HG03460 (cell line): Measurements from ENCODE around the gene GABRG2.
"Not testable (repeated sequence)": the region's sequence is repeated elsewhere in the genome, so short reads cannot be mapped to it uniquely, and the experiment has no call there.

ENCODE experiments used
- ATAC-seq: cut with Tn5 transposase; IDR thresholded peaks from one replicate; pipeline ENCODE4 v1.9.1; 2021; ENCODE audit not compliant: unreplicated experiment

Gene GABRG2

DNA sequence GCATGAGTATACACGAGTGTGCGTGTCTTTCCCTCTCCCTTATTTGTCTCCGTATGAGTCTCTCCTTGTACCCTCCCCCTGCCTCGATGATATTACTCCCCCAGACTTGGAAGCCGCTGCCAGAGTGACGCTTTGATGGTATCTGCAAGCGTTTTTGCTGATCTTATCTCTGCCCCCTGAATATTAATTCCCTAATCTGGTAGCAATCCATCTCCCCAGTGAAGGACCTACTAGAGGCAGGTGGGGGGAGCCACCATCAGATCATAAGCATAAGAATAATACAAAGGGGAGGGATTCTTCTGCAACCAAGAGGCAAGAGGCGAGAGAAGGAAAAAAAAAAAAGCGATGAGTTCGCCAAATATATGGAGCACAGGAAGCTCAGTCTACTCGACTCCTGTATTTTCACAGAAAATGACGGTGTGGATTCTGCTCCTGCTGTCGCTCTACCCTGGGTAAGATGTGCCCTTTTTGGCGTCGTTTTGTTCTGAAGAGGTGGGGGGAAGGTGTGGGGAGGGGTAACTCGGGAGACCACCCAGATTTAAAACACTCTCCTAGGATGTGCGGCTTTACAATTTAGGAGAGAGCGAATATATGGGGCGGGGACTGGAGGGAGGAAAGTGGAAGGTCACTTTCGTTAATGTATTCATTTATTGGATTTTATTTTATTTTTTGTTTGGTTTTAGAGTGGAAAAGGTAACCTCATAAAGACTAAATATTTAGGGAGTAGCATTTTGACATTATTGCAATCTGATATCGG lies at the start of gene GABRG2:
Gene GABRG2 (plus strand): TSS at position 119 of the 757 bp plus-strand sequence. CDS start 227 bp downstream, at position 346.
- ATAC-seq: no peak

DNA sequence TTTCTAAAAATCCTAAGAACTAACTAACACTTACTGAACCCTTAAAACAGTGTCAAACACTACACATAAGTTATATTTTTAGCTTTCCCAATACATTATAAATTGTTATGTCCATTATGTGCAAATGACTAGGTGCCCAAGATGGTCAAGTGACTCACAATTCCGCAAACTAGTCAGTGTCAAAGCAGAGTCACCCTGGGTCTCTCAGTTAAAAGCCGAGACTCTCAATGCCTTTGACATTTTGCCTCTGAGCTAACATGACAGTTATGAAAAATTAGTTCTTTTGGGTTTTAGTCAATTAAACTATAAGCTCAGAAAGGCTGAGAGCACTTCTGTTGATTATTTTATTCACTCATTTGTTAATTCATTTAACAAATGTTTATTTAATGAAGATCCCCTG lies 42.3 kb upstream of the GABRG2 start:
- ATAC-seq: no peak

DNA sequence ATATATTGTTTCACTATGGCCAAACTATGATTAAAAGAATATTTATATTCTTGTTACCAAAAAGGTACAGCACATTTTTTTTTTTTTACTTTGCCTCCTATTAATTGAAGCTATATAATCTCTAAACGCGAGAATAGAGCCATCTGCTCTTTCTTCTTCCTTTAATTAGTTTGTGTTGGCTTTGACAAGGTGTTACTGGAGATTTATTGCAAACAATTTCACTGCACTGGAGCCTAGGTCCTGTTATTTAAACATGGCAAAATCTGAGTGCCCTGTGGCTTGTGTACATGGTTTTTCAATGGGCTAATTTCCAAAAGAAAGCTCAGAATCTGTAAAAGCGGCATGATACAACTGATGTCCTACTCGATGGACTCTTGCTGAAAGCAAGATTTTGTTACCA lies 40.8 kb upstream of the GABRG2 start:
- ATAC-seq: no peak

DNA sequence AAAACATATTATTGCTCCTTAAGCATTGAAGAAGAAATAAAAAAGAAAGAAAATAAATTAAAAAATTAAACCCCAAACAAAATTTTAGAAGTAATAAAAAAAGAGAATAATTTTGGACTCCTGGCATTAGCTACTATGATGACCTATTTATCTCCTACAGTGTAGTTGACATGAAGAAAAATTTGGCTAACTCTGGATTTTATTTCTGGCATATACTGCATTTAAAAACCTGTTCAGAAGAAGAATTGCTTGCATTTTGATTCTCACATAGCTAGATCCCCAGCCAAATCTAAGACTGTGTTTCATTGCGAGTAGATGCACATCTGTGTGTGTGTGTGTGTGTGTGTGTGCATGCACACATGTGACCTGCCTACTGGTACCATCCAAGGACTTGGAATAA lies 30.1 kb upstream of the GABRG2 start:
- ATAC-seq: no peak

DNA sequence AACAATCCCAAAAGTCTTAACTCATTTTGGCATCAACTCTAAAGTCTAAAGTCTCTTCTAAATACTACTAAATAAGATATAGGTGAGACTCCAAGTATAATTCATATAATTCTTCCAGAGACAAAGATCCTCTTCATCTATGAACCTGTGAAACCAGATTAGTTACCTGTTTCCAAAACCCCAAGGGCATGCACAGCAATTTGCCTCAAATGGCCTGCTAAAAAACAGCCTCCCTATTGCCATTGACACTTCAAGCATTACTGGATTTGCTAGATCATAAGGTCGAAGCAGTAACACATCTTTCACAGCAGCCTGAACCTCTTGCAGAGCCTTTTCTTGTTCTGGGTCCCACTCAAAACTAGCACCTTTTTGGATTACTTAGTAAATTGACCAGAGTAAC lies 20.3 kb upstream of the GABRG2 start:
- no peak for ATAC-seq

DNA sequence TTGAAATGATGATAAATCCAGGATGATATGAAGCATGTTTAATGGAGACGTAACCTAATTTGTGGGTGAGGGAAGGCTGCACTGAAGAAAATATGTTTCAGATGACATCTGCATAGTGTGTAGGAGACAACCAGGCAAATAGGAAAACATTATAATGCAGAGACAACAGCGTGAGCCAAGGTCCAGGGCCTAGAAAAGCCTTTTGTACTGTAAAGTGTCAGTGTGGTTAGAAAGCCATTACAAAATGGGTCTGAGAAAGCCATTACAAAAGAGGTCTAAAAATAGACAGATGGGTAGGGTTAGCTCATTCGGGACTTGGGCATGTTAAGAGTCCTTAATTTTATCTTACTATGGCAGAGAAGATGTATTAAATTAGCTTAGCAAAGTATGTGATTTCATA lies 14.9 kb upstream of the GABRG2 start:
- ATAC-seq: no peak

DNA sequence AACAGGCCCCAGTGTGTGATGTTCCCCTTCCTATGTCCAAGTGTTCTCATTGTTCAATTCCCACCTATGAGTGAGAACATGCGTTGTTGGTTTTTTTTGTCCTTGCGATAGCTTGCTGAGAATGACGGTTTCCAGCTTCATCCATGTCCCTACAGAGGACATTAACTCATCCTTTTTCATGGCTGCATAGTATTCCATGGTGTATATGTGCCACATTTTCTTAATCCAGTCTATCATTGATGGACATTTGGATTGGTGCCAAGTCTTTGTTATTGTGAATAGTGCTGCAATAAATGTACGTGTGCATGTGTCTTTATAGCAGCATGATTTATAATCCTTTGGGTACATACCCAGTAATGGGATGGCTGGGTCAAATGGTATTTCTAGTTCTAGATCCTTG lies 12.5 kb upstream of the GABRG2 start:
- not testable (repeated sequence) for ATAC-seq

DNA sequence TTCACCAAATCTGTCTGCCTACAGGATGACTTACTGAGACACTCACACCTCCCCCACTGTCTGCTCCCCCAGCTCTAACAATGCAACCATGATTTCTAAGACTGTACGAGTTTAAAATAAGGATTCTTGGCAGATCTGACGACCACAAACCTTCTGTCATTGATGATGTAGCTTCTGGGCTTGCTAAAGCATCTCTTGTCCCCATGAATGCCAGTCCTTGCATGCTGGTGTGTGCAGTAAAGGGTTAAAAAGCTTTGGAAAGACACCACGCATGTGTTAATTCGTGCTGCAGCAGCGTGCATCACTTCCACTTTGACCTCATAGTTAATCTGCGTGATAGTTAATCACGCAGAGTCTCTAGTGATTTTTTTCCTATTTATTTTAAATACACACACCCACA lies 411 bp upstream of the GABRG2 start:
- ATAC-seq: no peak

DNA sequence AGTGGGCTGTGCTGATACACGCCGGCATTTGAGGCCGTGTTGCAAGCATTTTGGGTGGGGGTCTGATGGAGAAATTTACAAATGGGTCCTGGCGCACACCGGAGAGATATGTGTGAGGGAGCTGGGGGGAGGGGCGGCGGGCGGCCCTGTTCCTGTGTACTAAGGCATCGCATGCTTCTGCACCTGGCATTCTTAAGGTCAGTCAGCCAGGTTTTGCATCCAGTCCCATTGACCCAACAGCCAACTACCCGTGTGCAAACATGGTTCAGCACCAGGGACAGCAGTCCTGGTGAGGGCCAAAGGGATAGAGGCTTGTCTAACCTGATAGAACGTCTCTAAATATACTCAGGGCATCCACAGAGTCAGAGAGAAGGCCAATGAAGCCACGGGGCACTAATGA lies 839 bp downstream of the GABRG2 start:
- ATAC-seq: no peak

DNA sequence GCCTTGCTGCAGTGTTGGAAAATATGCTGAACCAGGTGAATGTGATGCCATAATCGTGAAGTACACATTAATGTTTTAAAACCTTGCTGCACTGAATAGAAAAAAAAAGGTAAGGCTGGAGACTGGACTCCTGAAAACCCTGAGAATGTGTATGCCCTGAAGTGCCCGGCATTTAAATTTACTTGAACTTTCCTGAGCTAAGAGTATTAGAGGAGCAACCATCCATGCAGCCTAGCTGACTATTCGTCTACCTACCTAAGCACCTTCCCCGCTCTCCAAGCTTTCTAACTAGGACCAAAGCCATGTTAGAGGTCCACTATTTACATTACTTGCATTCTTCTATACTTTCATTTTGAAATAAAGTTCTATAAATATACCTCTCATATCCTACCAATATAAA lies 1.4 kb downstream of the GABRG2 start:
- ATAC-seq: no peak

DNA sequence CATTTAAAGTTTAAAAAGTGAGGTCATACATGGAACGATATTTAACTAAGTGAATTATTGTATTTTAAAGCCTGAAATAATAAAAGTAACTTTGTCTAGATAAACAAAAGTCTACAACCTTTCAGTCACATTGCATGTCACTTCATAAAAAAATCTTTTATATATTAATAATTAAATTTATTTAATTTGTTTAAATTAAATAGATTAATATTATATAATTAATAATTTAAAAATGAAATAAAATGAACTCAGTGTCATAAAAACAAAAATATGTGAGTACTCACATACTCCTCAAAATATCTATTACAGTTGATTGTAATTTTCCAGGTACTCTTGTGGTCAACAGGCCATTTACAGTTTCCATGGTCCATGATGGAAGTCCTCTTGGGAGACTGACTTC lies 11.2 kb downstream of the GABRG2 start:
- no peak for ATAC-seq

DNA sequence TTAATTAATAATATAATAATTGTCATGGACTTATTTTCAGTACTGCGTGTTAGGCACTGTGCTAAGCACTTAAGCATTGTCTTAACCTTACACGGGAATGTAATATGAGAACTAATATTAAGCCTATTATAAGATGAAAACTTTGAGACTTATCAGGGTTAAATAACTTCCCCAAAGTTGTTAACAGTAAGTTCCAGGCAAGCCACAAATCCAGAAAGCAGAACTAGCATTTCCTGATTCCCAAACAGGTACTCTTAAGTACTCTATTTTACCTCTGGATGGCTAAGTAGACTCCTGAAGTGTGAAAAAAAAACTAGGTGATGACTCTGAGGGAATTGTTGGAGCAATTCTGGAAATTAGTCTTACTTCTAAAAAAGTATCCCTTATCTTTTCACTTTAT lies 23.8 kb downstream of the GABRG2 start:
- no peak for ATAC-seq

DNA sequence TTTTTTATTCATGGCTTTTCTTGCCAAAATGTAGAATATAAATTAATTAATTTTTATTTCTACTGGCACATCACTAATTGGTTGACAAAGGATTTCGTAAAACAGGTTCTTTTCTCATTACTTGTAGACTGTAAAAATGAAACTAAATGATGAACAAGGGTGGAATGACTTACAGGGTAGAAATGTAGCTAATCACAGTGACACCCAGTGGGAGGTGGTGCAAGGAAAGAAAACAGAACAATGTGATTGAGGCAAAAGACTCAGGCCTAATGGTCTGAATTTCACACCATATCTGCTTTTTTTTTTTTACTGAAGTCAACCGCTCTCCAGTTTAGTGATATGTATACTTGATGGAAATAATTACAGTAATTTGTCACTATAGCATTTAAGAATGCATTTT lies 28.9 kb downstream of the GABRG2 start:
- no peak for ATAC-seq

DNA sequence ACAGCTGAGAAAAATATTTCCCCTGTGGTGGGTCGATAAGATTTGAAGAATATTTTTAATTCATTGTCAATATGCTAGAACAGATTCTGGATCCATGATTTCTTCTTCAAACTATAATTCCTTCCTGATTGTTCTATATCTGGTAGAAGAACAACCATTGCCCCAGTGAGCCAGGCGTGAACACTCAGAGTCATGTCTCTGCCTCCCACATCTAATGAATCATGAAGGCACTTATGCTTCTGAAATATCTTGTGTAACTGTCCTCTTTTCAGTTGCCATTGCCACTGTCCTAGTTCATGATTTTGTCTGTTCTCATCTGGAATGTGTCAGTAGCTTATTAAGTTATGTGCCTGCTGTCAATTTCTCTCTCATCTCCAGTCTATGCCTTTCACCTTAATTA lies 40.0 kb downstream of the GABRG2 start:
- ATAC-seq: no peak

DNA sequence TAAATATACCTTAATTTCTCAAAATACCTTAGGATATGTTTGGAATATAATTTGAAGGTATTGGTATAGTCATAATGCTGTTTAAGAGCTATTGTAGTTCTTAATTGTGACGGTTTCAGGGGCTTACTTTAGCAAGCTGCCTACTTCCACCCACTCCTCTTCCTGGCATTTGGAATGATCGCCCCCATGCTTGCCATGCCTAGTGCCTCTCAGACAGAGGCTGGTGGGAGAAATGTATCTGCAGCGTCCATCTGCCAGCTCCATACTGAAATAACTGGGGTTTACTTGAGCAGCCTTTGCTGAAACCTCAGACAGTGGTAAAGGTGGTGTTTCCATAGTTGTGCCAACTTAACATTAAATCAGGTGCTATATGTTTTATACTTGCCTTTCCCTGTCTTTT lies 52.2 kb downstream of the GABRG2 start:
- no peak for ATAC-seq

DNA sequence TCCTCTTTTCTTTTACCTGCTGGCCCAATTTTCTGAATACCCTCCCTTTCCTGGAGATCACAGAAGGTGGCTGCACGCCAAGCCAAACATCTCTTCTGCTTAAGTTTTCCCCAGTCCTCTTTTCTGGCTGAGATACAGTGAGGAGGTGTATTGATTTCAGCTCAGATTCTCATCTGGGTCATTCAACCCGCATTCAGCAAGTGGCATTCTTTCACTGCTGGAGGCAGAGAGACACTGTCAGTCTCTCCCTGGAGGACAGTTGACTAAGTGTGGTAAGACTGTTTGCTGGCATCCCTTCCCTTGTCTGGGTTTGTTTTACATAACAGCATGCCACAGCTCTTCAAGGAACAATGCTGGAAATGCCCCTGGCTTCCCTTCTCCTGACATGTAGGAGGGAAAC lies 60.5 kb downstream of the GABRG2 start:
- no peak for ATAC-seq

DNA sequence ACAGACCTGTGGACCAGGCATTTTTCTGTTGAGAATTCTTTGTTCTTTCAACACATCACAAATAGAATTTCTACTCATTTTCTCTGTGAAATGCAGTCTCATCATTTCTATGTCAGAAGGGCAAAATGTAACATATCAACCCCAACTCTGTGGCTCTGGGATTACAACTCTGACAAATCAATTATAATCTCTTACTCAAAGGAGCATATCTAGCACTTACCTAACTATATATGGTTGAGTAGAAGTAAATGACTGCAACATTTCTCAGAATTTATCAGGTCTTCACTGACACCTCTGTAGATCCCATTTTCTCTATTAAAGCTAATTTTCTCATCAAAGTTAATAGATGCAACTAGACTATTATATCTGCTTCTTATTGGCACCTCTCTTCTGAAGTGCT lies 64.8 kb downstream of the GABRG2 start:
- ATAC-seq: no peak

DNA sequence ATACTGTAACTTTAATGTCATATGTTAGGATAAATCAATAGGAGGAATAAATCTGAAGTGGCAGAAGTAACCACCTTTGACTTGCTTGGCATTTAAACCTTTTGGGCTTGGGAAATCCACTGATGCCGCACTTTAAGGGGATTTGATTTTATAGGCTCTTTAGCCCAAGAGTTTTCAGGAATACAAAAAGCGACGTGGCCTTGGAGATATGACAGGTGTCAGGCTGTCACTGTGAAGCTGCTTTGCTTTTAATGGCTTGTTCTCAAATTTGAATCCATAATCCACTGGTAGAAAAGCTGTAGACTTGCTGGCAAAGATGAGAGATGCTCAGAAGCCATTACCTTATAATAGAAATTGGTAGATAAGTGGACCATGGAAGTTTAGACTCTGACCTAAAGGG lies 71.6 kb downstream of the GABRG2 start:
- no peak for ATAC-seq

DNA sequence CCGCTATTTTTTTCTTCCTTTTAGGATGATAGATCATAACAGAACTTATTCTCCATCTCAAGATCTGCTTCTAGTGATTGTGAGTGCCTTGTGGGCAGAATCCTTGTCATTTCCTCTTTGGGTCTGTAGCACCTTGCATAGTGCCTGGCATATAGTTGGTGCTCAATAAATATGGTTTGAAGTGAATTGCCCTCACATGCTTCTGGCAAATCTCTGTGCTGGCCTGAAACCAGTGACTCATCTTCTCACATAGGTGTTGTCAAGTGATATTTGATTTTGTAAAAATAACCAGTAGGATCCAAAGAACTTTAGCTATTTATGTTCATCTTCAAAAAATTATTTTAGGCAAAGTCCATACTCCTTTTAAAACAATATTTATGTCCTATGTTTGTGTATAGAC lies 86.7 kb downstream of the GABRG2 start:
- ATAC-seq: no peak

DNA sequence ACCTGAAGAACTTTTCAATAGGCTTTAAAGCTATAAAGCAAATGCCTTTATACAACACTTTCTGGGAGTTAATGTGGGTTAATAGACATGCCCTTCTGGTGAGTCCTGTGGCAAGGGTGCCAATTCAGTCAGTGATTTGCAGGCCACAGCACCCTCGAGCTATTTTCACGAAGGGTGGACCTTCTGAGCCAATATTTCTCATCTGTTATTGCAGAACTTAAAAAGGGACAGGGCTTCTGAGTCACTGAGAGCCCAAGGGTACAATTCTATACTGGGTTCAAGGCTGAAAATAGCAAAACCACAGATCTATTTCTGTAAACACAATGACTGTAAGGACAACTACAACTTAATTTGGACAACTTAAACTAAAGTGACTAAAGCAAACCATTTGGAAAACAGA lies 92.8 kb downstream of the GABRG2 start:
- ATAC-seq: no peak

DNA sequence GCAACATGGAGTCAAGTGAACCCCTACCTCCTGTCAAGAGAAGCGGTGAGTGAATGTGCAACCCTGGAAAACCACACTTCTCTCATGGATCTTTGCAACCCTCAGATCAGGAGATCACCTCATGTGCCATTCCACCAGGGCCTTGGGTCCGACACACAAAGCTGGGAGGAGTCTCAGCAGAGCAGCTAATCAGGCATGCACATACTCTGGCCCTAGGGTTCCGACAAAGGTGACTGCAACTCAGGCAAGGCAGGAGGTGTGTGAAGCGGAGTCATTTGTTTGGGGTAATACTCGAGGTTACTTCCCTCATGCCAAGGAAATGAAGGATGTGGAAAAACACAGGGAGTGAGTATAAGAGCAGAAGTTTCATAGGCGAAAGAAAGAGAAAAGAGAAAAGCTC lies 96.1 kb downstream of the GABRG2 start:
- no peak for ATAC-seq

DNA sequence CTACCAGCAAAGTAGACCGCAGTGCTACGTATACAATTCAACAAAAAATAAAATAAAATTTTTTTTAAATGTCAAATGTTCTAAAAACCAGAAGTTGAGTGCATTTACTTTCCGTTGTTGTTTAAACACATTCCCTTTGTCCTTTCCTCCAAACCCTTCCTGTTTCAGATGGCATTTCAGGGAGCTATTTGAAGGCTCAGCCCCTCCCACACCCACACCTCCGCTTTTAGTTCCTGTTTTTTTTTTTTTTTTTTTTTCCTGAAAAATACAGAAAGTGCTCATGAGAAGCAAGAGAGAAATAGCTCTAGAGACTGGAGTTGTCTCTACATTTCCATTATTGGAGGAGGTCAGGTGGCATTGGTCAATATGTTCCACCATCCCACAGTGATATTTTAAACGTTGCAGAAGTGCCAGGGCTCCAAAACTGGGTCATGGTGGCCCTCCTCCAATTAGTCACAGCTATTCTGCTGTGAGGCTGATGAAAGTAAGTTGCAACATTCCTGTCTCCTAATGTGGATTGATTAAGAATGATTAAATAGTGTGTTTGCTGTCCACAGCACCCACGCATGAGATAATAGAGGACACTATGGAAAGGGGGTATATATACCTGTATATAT lies 106.9 kb downstream of the GABRG2 start:
- ATAC-seq: no peak

DNA sequence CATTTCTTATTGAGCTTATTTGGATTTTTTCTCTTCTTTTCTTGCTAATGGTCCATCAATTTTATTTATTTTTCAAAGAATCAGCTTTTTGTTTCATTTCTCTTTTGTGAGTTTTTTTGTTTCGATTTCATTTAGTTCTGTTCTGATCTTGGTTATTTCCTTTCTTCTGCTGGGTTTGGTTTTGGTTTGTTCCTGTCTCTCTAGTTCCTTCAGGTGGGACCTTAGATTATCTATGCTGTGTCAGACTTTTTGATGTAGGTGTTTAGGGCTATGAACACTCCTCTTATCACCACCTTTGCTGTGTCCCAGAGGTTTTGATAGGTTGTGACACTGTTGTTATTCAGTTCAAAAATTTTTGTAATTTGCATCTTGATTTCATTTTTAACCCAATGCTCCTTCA lies 119.8 kb downstream of the GABRG2 start:
- no peak for ATAC-seq
